22Rv1 (cell line): Measurements from ENCODE around the gene EMP3.

ENCODE experiments used
- CTCF ChIP-seq: fragments of 450-650 bp; IDR thresholded peaks from 2 replicates; pipeline ENCODE4 v1.5.1; 2017; ENCODE audit warnings: mild to moderate bottlenecking
- ZFX ChIP-seq: fragments of 450-650 bp; IDR thresholded peaks from 2 replicates; pipeline ENCODE4 v1.6.1; 2017; ENCODE audit warnings: antibody characterized with exemption, borderline replicate concordance

GRCh38 chr19:48315712-48316111, 9.6 kb upstream of the EMP3 start:
- TF ChIP-seq CTCF = no peak
- TF ChIP-seq ZFX = no peak
